AG08396 (cell line): Measurements from ENCODE around the gene BZW2.

ENCODE experiments used
- DNase-seq: peaks from one replicate; pipeline ENCODE4 v3.0.0; 2012; ENCODE audit warnings: low spot score, mixed read lengths

The BZW2 gene

DNA sequence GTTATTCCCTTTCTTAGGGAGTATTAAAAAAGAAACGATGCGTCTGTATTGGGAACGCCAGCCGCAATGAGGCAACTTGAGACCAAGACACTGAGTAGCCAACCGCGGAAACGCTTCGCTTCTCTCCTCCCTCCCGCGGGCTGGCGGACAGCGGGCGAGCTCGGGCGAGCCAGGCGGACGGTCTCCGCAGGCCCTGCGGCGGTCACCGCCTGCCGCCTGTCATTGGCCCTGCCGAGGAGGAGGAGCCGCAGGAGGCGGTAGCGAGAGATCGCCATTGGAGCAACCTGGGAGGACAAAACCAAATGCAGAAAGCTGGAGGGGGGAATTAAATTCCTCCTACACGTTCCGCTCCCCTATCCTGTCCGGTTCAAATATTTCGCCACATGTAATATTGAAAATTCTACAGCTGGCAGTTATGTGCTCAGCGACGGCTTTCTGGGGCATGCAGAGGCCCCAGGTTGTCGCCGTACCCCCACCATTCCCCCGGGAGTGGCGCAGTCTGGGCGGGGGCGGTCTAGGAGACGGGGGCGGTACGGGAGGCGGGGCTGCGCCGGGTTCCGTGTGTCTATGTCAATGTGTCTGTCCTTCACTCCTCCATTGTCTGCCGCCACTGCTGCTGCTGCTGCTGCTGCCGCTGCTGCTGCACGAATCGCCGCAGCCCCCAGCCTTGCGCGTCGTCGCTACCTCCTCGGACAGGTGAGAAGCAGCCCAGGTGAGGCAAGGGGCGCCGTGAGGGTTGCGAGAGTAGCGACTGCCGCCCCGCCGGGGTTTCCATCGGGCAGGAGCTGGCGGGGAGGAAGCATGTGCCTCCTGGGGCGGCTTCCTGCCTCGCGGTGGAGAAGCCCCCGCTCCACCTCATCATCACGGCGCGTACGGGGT is at the start of gene BZW2, which contains the start of gene ANKMY2:
BZW2 (plus strand) TSS at position 589 of the 879 bp plus-strand sequence. CDS start 19,263 bp downstream, outside the sequence.
ANKMY2 (minus strand) TSS at position 162 of the 879 bp plus-strand sequence. CDS start 181 bp downstream, outside the sequence.
- peak; percentile 97 for DNase-seq

DNA sequence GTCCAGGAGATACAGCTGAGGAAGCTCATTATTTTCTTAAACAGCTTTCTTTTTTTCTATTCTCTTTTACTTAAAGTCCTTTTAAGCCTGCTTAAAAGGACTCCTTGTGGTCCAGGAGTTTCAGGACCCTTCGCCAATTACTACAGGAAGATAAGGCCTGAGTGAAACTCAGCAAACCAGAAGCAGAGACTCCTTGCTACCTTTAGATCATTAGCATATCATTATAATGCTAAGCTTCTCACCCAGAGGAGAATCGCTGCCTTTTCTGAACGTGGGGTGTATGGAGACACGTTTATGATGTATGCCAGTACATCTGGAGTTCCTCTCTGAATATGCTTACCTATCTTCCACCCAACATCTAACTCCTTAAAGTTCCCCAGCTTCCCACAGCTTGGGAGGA is 48.0 kb upstream of the BZW2 start:
- no peak for DNase-seq

DNA sequence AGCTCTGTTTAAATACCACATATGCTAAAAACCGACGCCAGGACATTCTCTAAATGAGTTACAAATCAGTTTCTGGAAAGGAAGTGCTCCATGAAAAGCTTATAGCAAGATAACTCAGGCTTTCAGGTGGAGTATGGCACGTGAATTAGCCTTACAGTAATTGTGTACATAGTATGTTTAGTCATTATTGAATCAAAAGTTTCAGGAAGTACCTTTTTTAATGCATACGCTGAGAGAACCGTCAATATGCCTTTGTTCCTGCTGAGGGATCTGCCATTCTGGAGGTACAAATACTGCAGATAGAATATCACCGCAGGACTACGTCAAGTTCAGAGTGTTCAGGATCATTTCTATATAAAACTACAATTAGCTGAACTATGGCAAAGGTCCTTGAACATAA is 46.1 kb upstream of the BZW2 start:
- no peak for DNase-seq

DNA sequence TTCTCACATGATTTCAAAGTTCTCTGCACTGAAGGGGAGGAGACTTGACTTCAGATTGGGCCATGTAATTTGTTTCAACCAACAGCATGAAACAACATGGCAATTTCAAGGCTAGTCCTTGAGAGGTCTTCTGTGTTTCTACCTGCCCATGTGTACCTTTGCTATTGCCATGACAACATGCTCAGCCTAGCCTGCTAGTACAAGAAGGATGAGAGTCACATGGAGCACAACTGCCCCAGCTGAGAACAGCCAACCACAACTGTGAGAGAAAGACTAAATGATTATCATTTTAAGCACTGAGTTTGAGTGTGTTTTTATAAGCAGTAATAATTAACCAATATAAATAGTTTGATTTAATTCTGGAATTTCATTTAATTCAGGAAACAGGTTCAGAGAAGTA is 42.3 kb upstream of the BZW2 start:
- no peak for DNase-seq

DNA sequence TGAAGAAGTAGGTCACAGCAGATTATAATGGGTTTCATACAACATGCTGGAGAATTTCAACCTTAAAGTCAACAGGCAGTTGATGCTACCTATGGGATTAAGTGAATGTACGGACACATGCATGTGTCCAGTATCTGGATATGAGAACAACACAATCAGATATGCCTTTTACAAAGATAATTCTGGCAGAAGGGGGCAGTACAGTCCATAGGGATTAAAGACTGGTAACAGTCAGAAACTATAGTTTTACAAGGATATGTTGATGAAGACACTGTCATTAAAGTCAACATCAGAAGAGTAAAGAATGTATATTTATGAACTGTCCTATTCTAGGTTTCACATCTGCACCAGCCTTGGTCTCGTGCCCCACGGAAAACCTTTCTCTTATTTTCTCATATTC is 41.9 kb upstream of the BZW2 start:
- DNase-seq: no peak

DNA sequence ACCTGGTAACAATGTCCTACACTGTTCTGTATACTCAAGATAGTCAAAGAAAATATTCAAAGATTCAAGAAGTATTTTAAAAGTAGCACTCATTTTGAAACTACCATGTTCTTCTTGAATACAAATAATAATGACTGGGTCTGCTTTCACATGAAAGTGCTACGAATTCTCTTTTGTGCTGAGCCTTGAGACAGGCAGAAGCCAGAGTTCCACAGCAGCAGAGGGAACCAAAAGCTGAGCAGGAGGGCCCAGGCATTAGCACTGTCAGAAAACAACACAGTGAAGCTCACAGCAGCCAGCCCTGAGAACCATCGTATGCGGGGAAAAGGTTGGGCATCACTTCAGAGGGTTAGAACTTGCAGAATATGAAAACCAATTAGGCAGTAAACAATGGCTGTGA is 39.3 kb upstream of the BZW2 start:
- DNase-seq: no peak

DNA sequence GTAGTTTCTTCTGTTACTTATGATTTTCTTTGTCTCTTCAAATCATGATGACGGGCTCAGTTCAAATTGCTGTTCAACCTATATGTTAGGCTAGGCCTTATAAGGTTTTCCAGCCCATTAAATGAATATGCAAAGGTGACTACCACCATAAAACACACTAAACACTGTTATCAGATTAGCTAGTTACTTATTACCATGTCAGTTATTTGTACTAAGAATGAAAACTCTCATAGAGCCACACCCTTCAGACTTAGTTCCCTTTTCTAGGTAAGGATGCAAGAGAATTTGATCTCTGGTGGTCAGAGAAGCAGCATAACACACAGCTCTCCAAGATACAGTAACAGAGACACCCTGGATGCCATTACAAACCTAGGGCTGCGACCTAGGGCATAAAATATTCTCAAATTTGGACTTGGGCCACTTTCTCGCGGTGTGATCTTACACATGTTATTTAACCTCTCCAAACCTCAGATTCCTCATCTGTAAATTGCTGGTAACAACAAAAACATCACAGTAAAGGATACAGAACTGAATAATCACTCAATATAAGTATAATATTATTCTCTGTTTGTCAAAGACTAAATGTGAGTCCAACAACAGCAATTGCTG is 36.0 kb upstream of the BZW2 start:
- no peak for DNase-seq

DNA sequence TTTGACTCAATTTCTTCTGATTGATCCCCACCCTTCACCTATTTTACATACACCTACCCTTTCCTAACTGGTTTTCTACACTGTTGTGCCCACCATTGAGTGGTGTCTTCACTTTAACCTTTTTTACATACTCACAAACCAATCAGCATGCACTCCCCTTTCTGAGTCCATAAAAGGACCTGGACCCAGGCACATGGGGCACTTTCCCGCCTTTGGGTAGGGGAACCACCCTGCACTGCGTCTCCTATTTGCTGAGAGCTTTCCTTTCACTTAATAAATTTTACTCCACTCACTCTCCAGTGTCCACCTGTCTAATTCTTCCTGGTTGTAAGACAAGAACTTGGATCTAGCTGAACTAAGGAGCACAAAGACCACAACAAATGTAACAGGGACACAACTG is 34.3 kb upstream of the BZW2 start:
- no peak for DNase-seq

DNA sequence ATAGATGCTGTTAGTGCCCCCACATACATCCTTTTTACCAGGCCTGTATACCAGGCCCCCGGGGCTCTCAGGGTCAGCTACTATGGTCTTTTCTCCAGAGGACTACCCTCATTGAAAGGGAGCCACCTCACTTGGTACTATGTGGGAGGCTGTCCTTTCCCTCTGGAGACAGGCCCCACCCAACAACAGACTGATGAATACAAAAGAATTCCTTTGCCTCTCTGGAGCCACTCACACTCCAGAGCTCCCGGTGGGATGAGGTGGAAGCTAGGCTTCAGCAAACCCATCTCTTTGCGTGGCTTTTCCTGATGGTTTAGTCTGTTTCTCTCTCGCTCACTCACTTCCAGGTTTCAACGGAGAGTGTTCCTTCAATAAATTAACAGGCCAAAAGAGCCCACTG is 30.8 kb upstream of the BZW2 start:
- DNase-seq: no peak

DNA sequence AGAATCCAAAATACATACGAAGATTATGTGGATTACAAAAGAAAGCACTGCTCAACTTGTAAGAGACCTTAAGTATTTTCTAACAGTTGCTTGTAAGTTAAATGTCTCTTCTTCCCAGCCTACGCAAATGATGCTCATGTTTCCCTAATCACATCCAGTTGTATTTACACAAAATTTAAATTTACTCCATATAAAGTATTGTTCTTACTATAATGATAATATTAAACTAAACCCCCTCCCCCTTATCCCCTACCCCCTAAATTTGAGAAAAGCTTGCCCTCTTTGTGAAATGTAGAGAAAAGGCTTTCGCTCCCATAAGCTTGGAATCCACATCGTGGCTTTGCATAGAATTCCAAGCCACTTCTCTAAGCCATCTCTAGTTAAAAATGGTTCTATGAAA is 29.9 kb upstream of the BZW2 start:
- DNase-seq: no peak

DNA sequence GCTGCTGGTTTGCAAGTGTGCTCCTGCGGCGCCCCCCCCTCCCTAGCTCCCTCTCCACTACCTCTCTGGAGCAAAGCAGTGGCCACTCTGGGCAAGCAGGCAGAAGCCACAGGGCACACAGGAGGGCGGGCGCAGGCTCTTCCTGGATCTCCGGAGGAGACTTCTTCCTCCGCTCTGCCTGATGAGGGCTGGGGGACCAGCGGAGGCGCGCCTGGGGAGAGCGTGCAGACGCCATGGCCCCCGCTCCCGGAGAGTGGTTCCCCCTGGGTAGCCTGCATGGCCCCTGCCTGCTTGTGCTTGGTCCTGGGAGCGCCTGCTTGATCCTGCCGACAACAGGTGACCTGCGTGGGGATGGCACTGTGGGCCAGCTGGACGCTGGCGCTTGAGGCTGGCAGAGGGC is 29.4 kb upstream of the BZW2 start:
- no peak for DNase-seq

DNA sequence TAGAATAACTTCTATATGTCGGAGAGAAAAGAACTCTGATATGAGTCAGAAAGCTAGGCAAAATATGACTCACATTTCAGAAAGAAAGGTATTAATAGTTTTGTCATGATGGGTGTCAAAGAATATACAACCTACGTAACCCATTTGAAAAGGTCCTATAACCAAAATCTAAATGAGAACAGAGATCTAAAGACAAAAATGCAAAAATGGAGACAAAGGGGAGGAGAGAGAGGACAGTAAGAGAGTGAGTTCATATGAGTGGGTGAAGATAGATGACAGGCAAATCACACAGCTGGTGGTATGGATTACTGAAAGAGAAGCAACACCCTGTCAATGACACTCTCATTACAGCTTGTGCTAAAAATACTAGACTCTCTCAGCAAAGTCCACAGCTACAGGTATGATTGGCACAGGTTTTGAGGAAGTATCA is 26.0 kb upstream of the BZW2 start:
- no peak for DNase-seq

DNA sequence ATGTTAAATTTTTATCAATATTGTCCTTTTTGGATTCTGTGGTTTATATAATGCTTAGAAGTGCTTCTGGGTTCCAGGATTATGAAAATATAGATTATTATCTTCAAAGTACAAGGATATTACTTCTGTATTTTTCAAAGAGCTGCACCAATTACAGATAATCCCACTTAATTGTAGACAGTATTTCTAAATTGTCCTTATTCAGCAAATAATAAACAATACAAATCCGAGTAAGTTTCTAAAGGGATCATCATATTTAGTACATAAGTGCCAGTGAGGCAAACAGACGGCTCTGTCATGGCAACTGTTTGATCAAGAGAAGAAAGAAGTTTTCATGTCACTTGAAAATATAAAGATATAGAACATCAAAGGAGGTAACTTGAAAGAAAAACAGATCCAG is 19.6 kb upstream of the BZW2 start:
- no peak for DNase-seq

DNA sequence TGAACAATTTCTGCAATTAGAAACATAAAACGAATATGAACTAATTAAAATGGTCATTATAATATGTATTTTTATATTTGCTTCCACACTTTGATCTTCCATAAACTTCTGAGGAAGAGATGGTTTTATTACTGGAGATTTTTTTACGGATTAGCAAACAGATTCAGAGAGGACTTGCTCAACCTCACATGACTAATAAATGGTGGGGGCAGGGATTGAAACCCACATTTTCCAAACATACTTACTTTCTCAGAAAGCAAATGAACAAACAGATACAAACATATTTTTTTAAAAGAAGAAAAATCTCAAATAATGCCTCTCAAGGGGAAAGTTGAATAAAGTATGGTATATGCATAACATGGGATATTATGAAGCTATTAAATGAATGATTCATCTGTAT is 18.7 kb upstream of the BZW2 start:
- DNase-seq: peak; percentile 29

DNA sequence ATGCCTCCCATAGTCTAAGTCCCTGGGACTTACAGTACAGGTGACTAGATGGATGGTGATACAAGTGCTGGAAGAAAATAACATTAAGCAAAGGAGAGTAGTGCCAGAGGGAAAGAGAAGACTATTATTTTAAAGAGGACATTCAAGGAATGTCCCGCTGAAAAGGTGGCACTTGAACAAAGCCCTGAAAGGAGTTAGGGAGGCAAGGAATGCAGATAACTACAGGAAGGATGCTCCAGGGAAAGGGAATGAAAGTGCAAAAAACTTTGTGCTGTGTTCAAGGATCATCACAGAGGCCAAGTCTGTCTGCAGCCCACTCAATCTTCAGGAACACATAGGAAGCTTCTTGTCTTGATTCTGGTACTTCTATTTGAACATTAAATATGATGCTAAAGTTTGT is 15.3 kb upstream of the BZW2 start:
- no peak for DNase-seq

DNA sequence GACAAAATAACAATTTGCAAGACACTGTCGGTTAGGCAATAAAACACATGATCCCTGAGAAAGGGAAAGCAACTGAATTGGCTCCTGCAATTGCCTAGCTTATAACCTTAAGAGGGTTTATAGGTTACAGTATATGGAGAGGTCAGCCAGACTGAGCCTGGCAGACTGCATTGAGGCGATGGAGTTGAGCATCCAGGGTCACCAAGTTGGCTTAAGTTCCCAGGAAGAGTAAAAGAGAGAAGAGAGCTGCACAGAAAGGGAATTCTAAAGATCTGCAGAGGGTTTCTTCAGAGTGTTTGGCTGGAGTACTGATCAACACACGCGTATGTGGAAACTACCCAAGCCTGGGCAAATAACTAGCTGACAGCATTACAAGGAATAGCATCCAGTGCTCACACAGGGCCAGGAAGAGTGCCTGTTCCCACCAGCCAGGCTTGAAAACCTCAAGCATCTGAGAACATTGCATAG is 11.7 kb upstream of the BZW2 start:
- DNase-seq: no peak

DNA sequence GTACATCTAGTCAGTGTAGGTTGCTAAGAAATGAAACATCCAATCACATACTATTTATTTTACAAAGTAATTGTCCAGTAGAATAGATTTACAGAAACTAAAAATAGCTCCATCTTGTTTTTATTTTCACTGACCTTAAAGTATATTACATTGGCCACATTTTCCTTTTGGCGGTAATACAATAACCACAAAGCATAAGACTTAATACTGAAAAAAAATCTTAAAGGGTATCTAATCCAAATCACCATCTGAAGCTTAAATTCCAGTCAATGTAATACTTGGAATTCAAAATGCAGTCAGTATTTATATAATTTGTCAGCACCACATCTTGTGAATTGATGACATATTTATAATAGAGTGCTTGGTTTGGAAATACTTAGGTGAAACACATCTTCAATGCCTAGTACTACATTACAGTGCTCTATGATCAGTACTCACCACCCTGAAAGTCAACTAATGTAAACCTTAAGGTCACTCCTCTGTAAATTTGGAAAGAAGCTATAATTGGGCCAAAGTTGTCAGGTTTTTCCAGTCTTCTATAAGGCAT is 9.4 kb upstream of the BZW2 start:
- DNase-seq: no peak

DNA sequence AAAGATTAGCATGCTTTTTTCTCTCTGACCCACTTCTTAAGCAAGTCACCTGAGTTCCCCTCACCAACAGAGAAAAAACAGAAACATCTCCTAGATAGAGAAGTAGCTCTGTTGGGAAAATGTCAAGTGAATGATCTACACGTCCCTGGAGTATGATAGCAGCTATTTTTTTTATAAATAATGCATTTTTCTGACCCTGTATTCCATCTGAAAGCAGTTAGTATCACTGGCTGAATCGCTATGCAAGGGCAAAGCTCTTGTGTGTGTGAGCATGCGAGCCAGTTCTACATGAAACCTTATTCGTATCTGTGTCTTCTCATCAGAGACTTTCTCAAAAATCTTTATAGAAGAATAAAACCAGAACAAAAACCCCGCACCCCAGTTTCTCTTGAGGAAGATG is 8.6 kb upstream of the BZW2 start:
- DNase-seq: no peak

DNA sequence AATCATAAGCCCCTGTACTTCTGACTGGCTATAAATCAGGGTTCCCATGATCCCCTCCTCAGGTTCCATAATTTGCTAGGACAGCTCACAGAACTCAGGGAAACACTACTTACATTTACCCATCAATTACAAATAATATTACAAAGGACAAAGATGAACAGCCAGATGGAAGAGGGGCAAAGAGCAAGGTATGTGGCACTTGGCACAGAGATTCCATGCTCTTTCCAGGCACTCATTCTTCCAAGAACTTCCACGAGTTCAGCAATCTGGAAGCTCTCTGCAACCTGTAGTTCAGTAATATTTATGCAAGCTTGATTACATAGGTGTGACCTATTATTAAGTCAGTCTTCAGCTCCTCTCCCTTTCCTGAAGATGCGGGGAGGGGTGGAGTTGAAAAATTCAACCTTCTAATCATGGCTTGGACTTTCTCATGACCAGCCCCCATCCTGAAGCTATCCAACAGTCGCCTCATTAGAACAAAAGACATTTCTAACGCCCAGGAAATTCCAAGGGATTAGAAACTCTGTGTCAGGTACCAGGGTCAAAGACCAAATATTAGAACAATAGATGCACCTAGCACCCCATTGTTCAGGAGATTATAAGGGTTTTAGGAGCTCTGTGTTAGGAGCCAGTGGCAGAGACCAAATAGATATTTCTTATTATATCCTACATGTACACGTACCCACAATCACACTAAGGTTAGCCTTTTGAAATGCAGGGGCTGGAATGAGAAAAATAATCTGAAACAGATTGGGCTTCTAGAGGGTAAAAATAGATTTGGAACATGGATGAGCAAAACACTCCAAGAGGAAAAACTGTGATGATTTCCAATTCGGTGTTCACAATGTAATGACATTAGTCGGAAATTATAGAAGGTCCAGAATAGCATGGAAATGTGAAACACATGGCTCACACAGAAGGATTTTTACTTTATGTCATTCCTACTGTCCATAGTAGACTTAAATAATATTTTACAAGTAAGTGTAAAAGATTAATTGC is 7.4 kb upstream of the BZW2 start:
- DNase-seq: no peak

DNA sequence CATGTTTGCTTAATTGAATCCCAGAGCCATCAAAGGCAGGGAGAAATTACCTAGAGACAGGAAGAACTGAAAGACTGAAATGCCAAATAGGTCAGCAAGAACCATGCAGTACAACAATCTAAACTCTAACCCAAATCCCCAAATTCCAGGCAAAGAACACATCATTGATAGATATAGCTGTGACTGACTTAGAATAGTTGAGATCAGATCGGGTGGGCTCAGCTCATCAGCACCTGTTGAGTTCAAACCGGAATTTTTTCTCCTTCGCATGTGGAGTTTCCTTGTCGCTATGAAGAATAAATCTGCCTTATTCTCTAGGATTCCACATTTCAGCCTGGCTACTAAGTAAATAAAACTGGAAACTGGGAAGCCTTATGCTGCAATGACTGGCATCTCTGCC is 1.8 kb upstream of the BZW2 start:
- no peak for DNase-seq

DNA sequence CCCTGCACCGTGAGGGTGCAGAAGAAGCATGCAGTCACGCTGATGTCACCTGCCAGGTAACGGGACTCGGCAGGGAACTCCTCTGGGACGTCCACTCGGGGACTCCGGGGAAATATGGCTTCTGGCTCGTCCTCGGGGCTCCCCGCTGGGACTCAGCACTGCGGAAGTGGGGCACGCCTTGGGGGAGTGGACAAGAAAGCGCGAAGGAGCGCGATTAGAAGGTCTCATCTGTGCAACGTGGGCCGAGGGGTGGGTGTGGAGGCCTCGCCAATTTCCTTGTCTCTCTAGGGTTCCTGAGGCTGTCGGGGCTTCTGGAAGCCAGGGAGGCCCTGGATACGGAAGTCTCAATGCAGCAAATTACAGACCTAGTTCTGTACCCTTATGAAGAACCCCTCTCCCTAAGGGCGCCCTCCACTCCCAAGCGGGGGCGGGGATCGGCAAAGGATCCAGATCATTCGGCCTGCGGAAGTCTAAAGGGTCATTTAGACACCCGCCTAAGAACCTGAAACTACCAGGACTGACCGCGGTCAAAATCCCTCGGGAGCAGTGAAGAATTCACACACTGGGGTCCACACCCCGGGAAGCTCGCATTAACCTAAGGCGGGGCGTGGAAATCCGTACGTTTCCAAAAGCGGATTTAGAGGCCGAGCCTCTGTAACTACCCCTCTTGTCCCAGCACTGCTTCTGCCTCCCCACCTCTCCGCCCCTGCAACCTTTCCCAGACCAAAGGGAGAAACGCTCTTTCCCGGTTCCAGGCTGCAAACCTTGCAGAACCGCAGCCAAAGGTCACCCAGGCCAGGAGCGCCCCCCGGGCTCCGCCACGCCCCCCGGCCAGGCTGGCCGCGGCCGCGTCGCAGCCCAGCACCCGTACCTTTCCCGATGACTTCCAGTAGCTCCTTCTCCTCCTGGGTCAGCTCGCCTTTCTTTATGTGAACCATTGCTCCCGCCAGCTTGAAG is 1.1 kb upstream of the BZW2 start:
- peak; percentile 68 for DNase-seq
